ENCODE results near the gene PDCL2. TPM values are rescaled to one million over a fixed set of nuclear protein-coding genes. Genes with fewer than 3 reads are reported as not detected.

Gene PDCL2
- total RNA-seq, 1 experiment from 2014 or later = not detected

DNA sequence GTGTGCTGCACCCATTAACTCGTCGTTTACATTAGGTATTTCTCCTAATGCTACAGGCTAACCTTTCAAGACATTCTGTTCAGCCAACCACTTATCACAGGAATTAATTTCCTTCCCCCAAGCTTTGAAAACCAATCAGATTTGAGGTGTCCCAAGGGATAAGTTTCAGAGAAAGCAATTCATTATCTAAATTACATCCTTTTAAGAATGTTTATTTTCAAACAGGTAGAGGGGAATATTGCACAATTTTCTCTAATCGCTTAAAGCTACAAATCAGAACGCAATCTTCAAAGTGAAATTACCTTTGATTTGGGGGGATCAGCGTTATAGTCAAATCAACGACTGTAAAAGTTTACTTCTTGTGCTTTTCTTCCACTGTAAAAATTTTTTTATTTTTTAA is 46.9 kb downstream of the PDCL2 start:
- no peaks in the 10 kb centered on the region for H3K27me3 ChIP-seq (ENCODE audit: insufficient read depth, low read depth)
- peaks cover 37% of the 10 kb centered on the region for H3K4me1 ChIP-seq (replicated peaks; ENCODE audit: insufficient read depth)
- no peaks in the 10 kb centered on the region; the same call in 1 of the 2 replicates for H3K9me3 ChIP-seq (ENCODE audit: insufficient read depth, low read depth)
- peak in 1 of 2 experiments; percentile 39 for DNase-seq
- H3K27ac ChIP-seq = peak overlapping the region; percentile 74
- peak overlapping the region; percentile 81 for H2AFZ ChIP-seq
- H3K9me2 ChIP-seq (ENCODE audit: insufficient read depth) = no peaks in the 10 kb centered on the region
- H3K4me3 ChIP-seq = peak overlapping the region; percentile 75
- H4K20me1 ChIP-seq (ENCODE audit: insufficient read depth) = no peaks in the 10 kb centered on the region; the same call in 1 of the 2 replicates
- POLR2A ChIA-PET (ENCODE audit: unreplicated experiment) = interaction anchor here (0.6 to 0.7 kb wide), 2 partner anchors 151 to 189 kb away, joined by 6 to 7 read pairs; no protein-coding TSS in a partner anchor
- peaks cover 42% of the 10 kb centered on the region for H3K79me2 ChIP-seq (ENCODE audit: low read depth)
- H3K4me2 ChIP-seq = peak overlapping the region; percentile 91
- H3K36me3 ChIP-seq (ENCODE audit: low read depth) = no peaks in the 10 kb centered on the region
- intact Hi-C loops (cut with micrococcal nuclease; ENCODE audit: unreplicated experiment) = loop anchor here (5.0 to 10.0 kb wide), 3 partner anchors 92 to 200 kb away; partner anchors contain the start of genes NMU and SRD5A3
- CTCF ChIA-PET = interaction anchor here (0.7 to 1.1 kb wide), 3 partner anchors 22 to 575 kb away, joined by 3 to 5 read pairs (median 4); no protein-coding TSS in a partner anchor
- no peak for TF ChIP-seq EZH2 (IDR thresholded peaks at IDR 0.05; ENCODE audit: low read depth)
- TF ChIP-seq, protein P1, sequence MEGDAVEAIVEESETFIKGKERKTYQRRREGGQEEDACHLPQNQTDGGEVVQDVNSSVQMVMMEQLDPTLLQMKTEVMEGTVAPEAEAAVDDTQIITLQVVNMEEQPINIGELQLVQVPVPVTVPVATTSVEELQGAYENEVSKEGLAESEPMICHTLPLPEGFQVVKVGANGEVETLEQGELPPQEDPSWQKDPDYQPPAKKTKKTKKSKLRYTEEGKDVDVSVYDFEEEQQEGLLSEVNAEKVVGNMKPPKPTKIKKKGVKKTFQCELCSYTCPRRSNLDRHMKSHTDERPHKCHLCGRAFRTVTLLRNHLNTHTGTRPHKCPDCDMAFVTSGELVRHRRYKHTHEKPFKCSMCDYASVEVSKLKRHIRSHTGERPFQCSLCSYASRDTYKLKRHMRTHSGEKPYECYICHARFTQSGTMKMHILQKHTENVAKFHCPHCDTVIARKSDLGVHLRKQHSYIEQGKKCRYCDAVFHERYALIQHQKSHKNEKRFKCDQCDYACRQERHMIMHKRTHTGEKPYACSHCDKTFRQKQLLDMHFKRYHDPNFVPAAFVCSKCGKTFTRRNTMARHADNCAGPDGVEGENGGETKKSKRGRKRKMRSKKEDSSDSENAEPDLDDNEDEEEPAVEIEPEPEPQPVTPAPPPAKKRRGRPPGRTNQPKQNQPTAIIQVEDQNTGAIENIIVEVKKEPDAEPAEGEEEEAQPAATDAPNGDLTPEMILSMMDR (conservative IDR thresholded peaks at IDR 0.05) = no peak
- TSS peak; percentile 55 for BruUV-seq (replicated peaks)
- H3F3A ChIP-seq (ENCODE audit: insufficient read depth, low read depth) = peaks cover 30% of the 10 kb centered on the region

GRCh38 chr4:55543858-55544257 is 48.2 kb downstream of the PDCL2 start:
- Histone ChIP-seq H3K9me2 (ENCODE audit: insufficient read depth) (no peaks in the 10 kb centered on the region), H2AFZ (no peak overlapping the region), H3K4me1 (replicated peaks; ENCODE audit: insufficient read depth) (peaks cover 29% of the 10 kb centered on the region), H3K9me3 (ENCODE audit: insufficient read depth, low read depth) (no peaks in the 10 kb centered on the region), H3K4me2 (peak overlapping the region; percentile 91), H3F3A (ENCODE audit: insufficient read depth, low read depth) (peaks cover 19% of the 10 kb centered on the region; the same call in 1 of the 2 replicates), H3K27ac (0 out of 2 replicates have a peak overlapping the region, but pooled peaks have one; percentile 74), H4K20me1 (ENCODE audit: insufficient read depth) (no peaks in the 10 kb centered on the region; the same call in 1 of the 2 replicates), H3K79me2 (ENCODE audit: low read depth) (peaks cover 42% of the 10 kb centered on the region), H3K36me3 (ENCODE audit: low read depth) (no peaks in the 10 kb centered on the region), H3K4me3 (peak overlapping the region; percentile 75; the same call in 1 of the 2 replicates), H3K27me3 (ENCODE audit: insufficient read depth, low read depth) (no peaks in the 10 kb centered on the region)
- POLR2A ChIA-PET (ENCODE audit: unreplicated experiment) = no interaction called here
- peak in 1 of 2 experiments; percentile 37 for DNase-seq
- intact Hi-C loops (cut with micrococcal nuclease; ENCODE audit: unreplicated experiment) = loop anchor here (10.0 kb wide), 2 partner anchors 99 to 199 kb away; partner anchors contain the start of gene SRD5A3
- TF ChIP-seq, protein P1 (conservative IDR thresholded peaks at IDR 0.05) = no peak
- TF ChIP-seq EZH2 (IDR thresholded peaks at IDR 0.05; ENCODE audit: low read depth) = no peak
- BruUV-seq (replicated peaks) = no TSS peak
- CTCF ChIA-PET = no interaction called here

DNA sequence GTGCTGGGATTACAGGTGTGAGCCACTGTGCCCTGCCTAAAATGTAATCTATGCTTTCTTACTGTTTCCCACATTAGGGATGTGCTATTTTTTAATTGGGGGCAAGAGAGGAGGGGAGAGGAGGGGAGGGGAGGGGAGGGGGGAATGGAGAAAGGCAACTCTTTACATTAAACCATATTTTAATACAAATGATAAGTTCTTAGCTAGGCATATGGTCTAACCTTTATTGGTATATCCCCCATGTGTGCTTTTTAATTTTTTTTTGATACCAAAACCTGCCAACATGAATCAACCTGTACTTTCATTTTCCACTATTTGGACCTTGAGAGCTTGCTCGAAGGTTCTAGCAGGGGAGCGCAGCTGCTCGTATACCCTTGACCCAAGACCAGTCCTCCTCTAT is 51.8 kb downstream of the PDCL2 start:
- H3K9me2 ChIP-seq (ENCODE audit: insufficient read depth) = no peaks in the 10 kb centered on the region
- no TSS peak for BruUV-seq (replicated peaks)
- no peak for DNase-seq
- H3F3A ChIP-seq (ENCODE audit: insufficient read depth, low read depth) = 0 out of 2 replicates have a peak, but pooled peaks cover 2% of the 10 kb centered on the region
- peaks cover 15% of the 10 kb centered on the region for H3K4me1 ChIP-seq (replicated peaks; ENCODE audit: insufficient read depth)
- no peaks in the 10 kb centered on the region for H3K36me3 ChIP-seq (ENCODE audit: low read depth)
- H3K4me2 ChIP-seq = no peak overlapping the region
- no peak for TF ChIP-seq EZH2 (IDR thresholded peaks at IDR 0.05; ENCODE audit: low read depth)
- TF ChIP-seq, protein P1 (conservative IDR thresholded peaks at IDR 0.05) = no peak
- no peaks in the 10 kb centered on the region for H3K27me3 ChIP-seq (ENCODE audit: insufficient read depth, low read depth)
- H3K4me3 ChIP-seq = no peak overlapping the region
- intact Hi-C loops (cut with micrococcal nuclease; ENCODE audit: unreplicated experiment) = loop anchor here (10.0 kb wide), 2 partner anchors 95 to 195 kb away; partner anchors contain the start of gene SRD5A3
- H3K79me2 ChIP-seq (ENCODE audit: low read depth) = peaks cover 40% of the 10 kb centered on the region
- ChIA-PET CTCF (no interaction called here), POLR2A (ENCODE audit: unreplicated experiment) (no interaction called here)
- no peaks in the 10 kb centered on the region for H3K9me3 ChIP-seq (ENCODE audit: insufficient read depth, low read depth)
- H2AFZ ChIP-seq = no peak overlapping the region
- no peaks in the 10 kb centered on the region; the same call in 1 of the 2 replicates for H4K20me1 ChIP-seq (ENCODE audit: insufficient read depth)
- no peak overlapping the region for H3K27ac ChIP-seq

Data from PC-9 (cell line).